Nephron (organoid): Measurements from ENCODE around the gene ACOT13.
"Not testable (repeated sequence)": the region's sequence is repeated elsewhere in the genome, so short reads cannot be mapped to it uniquely, and the experiment has no call there.

ENCODE experiments used
- H3K27ac Mint-ChIP-seq, 3 experiments: 2 replicates each; pipeline ENCODE4 v1.8.0; 2020; ENCODE audit warnings: mixed read lengths in 3 of 3, mild to moderate bottlenecking in 2 of 3, moderate library complexity in 1 of 3
- H3K27me3 Mint-ChIP-seq: 2 replicates; pipeline ENCODE4 v1.8.0; 2021; ENCODE audit warnings: low read depth, mild to moderate bottlenecking, moderate library complexity, mixed read lengths
- H3K36me3 Mint-ChIP-seq: 2 replicates; pipeline ENCODE4 v1.8.0; 2020; ENCODE audit warnings: low read depth, mixed read lengths
- H3K4me1 Mint-ChIP-seq: 2 replicates; pipeline ENCODE4 v1.8.0; 2020; ENCODE audit warnings: mixed read lengths
- H3K4me3 Mint-ChIP-seq, 3 experiments: 2 replicates each; pipeline ENCODE4 v1.8.0; 2020; ENCODE audit warnings: mild to moderate bottlenecking in 3 of 3, mixed read lengths in 3 of 3, moderate library complexity in 2 of 3
- H3K9me3 Mint-ChIP-seq: 2 replicates; pipeline ENCODE4 v1.8.0; 2020; ENCODE audit warnings: mixed read lengths
- TF ChIP-seq, protein P1 (sequence below), 3 experiments: fragments of 200-600 bp; sonication (generic); IDR thresholded peaks; one replicate each; pipeline ENCODE4 v1.5.0; 2021; ENCODE audit warnings: antibody characterized with exemption in 3 of 3; ENCODE audit not compliant: unreplicated experiment in 3 of 3

ACOT13 gene

DNA sequence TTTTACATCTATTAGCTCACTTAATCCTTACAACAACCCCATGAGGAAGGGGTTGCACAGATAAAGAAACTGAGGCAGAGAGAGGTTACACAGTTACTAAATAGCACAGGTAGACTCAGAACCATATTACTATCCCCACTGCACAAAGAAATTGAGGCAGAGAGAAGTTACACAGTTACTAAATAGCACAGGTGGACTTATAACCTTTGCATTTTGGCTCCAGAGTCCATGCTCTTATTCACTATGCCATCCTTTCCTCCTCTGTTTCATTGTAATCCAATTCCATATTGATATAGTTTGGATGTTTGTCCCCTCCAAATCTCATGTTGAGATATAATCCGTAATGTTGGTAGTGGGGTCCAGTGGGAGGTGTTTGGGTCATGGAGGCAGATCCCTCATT, 3.7 kb upstream of the ACOT13 start:
- Mint-ChIP-seq H3K4me1 (peaks cover 47% of the 10 kb centered on the region), H3K36me3 (peaks cover 52% of the 10 kb centered on the region), H3K27me3 (no peaks in the 10 kb centered on the region), H3K4me3 (peak overlapping the region in 2 of 3 experiments; percentile 10 to 45), H3K27ac (peak overlapping the region in 1 of 3 experiments; percentile 57), H3K9me3 (peaks cover 4% of the 10 kb centered on the region)
- TF ChIP-seq, protein P1, sequence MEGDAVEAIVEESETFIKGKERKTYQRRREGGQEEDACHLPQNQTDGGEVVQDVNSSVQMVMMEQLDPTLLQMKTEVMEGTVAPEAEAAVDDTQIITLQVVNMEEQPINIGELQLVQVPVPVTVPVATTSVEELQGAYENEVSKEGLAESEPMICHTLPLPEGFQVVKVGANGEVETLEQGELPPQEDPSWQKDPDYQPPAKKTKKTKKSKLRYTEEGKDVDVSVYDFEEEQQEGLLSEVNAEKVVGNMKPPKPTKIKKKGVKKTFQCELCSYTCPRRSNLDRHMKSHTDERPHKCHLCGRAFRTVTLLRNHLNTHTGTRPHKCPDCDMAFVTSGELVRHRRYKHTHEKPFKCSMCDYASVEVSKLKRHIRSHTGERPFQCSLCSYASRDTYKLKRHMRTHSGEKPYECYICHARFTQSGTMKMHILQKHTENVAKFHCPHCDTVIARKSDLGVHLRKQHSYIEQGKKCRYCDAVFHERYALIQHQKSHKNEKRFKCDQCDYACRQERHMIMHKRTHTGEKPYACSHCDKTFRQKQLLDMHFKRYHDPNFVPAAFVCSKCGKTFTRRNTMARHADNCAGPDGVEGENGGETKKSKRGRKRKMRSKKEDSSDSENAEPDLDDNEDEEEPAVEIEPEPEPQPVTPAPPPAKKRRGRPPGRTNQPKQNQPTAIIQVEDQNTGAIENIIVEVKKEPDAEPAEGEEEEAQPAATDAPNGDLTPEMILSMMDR (IDR thresholded peaks at IDR 0.05; ENCODE audit: unreplicated experiment in 3 of 3): no peak

DNA sequence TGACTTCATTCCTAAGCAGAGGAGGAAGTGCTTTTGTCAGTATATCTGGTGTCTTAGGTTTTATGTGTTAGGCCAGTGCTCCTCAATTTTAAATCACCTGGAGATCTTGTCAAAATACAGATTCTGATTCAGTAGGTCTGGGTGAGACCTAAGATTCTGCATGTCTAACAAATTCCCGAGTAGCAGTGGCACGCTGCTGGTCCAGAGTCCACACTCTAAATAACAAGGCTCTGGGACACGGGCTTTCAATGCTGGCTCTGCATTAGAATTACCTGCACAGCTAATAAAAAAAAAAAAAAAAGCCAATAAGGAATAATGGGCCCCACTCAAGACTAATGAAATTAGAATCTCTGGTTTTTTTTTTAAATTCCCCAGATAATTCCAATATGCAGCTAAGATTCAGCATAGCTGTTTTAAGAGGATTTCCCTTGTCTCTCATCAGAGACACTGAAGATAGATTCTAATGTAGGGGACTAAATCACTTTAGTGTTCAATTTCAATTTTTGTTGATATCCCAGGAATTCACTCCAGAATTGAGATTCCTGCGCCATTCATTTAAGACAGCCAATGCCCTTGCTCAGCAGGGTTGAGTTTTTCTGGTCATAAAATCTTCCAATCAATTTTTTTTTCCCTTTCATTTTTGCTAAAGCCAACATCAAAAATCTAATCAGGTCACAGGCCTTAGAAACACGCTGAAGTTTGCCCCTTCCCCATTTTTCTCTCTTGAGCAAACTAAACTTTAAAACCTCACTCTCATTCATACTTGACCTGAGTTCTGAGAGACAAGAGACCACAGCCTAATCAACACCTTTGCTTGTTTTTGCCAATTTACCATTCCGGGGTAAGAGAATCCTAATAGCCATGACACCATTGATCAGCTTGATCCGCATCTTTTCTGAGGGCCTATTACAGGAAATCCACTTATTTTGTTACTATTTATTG, 2.6 kb upstream of the ACOT13 start:
- Mint-ChIP-seq H3K9me3 (peaks cover 9% of the 10 kb centered on the region), H3K4me3 (peak overlapping the region; percentile 96 to 100 (median 99)), H3K36me3 (peaks cover 59% of the 10 kb centered on the region), H3K27me3 (no peaks in the 10 kb centered on the region), H3K27ac (peak overlapping the region in 2 of 3 experiments; percentile 29 to 98), H3K4me1 (peaks cover 47% of the 10 kb centered on the region)
- TF ChIP-seq, protein P1 (IDR thresholded peaks at IDR 0.05; ENCODE audit: unreplicated experiment in 3 of 3): no peak

DNA sequence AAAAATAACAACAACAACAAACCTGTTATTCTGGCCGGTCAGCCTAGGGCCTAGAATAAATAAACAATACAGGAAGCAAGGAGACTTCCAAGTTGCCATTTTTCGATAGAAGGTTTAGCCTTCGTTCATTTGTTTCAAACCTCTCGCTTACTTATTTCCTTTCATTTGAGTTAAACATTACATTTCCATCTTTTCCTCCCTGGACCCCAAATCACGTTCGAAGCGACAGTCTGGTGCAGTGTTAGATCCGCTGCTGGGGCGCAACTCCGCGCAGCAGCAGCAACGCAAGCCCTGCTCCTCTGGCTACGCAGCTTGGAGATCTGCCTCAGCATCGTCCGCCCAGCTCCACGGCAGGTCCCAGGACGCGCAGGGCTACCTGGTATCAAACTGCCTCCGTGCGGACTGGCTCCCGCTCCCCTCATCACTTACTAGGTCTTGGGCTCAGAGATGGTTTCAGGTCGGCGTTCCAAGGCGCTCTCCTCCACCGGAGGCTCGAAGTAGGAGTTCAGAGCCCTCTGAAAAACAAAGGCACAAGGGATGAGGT, 708 bp upstream of the ACOT13 start:
- peaks cover 69% of the 10 kb centered on the region for H3K36me3 Mint-ChIP-seq
- H3K27ac Mint-ChIP-seq: peak overlapping the region; percentile 98
- TF ChIP-seq, protein P1 (IDR thresholded peaks at IDR 0.05; ENCODE audit: unreplicated experiment in 3 of 3): no peak
- H3K4me3 Mint-ChIP-seq: peak overlapping the region; percentile 96 to 100 (median 99)
- peaks cover 25% of the 10 kb centered on the region for H3K9me3 Mint-ChIP-seq
- H3K4me1 Mint-ChIP-seq: peaks cover 47% of the 10 kb centered on the region
- no peaks in the 10 kb centered on the region for H3K27me3 Mint-ChIP-seq

DNA sequence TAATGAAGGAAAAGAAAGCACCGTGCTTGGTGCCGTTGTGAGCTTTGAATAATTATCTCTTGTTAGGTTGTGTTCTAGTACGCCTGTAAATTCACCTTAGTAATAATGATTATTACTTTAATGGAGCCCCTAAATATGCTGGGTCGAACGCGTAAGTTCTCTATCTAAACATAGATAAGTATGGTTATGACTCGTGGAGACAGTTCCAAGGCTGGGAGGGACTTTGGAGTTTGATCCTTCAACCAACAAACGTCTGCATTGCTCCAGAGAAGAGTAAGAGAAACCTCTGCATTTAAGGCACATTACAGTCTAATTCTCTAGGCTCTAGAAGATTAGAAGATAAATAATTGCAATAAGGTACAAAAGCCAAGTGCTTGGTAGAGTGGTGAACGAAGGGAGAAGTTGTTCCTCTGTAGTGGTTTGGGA, 514 bp downstream of the ACOT13 start:
- H3K27me3 Mint-ChIP-seq: no peaks in the 10 kb centered on the region
- H3K36me3 Mint-ChIP-seq: peaks cover 63% of the 10 kb centered on the region
- peaks cover 40% of the 10 kb centered on the region for H3K4me1 Mint-ChIP-seq
- peak overlapping the region; percentile 96 to 100 (median 99) for H3K4me3 Mint-ChIP-seq
- peaks cover 31% of the 10 kb centered on the region for H3K9me3 Mint-ChIP-seq
- peak overlapping the region; percentile 98 for H3K27ac Mint-ChIP-seq
- TF ChIP-seq, protein P1 (IDR thresholded peaks at IDR 0.05; ENCODE audit: unreplicated experiment in 3 of 3): no peak

DNA sequence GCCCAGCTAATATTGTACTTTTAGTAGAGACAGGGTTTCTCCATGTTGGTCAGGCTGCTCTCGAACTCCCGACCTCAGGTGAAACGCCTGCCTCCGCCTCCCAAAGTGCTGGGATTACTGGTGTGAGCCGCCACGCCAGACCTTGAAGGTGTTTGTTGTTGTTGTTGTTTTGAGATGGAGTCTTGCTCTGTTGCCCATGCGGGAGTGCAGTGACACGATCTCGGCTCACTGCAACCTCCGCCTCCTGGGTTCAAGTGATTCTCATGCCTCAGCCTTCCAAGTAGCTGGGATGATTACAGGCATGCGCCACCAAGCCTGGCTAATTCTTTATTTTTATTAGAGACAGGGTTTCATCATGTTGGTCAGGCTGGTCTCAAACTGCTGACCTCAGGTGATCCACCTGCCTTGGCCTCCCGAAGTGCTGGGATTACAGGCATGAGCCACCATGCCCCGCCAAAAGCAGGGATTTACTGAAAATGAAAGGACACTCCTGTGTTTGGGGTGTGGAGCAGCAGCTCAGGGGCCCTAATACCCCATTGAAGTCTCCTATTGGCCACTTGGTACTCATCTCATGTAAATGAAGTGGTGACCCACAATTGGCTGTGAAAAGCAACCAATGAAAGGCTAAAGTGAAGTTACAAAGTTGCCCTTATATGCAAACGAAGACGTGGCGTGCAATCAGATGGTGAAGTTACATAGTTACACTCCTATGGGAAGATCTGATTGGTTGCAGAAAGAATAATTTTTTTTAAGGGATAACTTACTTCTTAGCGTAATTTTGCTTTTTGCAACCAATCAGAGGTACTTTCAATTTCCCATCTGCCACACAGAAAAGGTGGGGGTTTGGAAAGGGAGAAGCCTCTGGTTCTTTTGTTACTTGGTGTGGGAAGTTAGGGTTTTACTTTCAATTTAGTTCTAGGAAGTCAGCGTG, 1.5 kb downstream of the ACOT13 start:
- H3K4me1 Mint-ChIP-seq: peaks cover 39% of the 10 kb centered on the region
- peaks cover 62% of the 10 kb centered on the region for H3K36me3 Mint-ChIP-seq
- H3K4me3 Mint-ChIP-seq: peak overlapping the region; percentile 96 to 100 (median 99)
- not testable (repeated sequence) for H3K27me3 Mint-ChIP-seq, H3K27ac Mint-ChIP-seq
- peaks cover 37% of the 10 kb centered on the region for H3K9me3 Mint-ChIP-seq

DNA sequence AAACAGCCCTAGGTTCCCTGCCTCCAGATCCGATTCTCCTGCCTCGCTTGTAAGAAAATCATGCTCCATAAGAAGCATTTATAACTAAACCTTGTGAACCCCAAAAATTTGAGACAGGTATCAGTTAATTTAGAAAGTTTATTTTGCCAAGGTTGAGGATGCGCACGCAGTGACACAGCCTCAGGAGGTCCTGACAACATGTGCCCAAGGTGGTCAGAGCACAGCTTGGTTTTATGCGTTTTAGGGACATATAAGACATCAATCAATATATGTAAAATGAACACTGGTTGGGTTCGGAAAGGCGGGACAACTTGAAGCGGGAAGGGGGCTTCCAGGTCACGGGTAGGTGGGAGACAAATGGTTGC, 2.1 kb downstream of the ACOT13 start:
- peaks cover 33% of the 10 kb centered on the region for H3K4me1 Mint-ChIP-seq
- no peaks in the 10 kb centered on the region for H3K27me3 Mint-ChIP-seq
- H3K27ac Mint-ChIP-seq: no peak overlapping the region
- peaks cover 62% of the 10 kb centered on the region for H3K36me3 Mint-ChIP-seq
- peaks cover 44% of the 10 kb centered on the region for H3K9me3 Mint-ChIP-seq
- H3K4me3 Mint-ChIP-seq: peak overlapping the region; percentile 11 to 66 (median 59)
- TF ChIP-seq, protein P1 (IDR thresholded peaks at IDR 0.05; ENCODE audit: unreplicated experiment in 3 of 3): no peak

DNA sequence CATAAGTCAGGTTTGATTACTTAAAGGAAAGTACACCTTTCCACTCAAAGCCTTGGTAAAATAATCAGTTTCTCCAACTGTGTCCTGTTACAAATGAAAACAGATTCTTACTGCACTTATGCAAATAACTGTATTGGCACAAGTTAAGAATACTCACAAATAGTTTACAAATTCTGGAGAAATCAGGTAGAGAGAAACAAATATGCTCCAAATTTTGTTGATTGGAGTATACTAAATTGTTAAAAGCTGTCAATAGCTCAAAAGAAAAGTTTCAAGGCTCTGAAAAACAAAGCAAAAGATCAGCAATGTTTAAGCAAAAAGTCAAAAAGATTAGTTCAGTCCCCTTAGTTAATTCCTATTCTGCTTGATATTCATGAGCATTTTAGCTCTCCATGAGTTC, 3.6 kb downstream of the ACOT13 start:
- not testable (repeated sequence) for H3K27ac Mint-ChIP-seq, H3K27me3 Mint-ChIP-seq, H3K4me3 Mint-ChIP-seq
- peaks cover 49% of the 10 kb centered on the region for H3K9me3 Mint-ChIP-seq
- H3K36me3 Mint-ChIP-seq: peaks cover 64% of the 10 kb centered on the region
- H3K4me1 Mint-ChIP-seq: peaks cover 21% of the 10 kb centered on the region

DNA sequence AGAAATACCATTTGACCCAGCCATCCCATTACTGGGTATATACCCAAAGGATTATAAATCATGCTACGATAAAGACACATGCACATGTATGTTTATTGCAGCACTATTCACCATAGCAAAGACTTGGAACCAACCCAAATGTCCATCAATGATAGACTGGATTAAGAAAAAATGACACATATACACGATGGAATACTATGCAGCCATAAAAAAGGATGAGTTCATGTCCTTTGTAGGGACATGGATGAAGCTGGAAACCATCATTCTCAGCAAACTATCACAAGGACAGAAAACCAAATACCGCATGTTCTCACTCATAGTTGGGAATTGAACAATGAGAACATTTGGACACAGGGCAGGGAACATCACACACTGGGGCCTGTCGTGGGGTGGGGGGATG, 4.2 kb downstream of the ACOT13 start:
- H3K9me3 Mint-ChIP-seq: peaks cover 49% of the 10 kb centered on the region
- H3K4me1 Mint-ChIP-seq: peaks cover 15% of the 10 kb centered on the region
- not testable (repeated sequence) for H3K4me3 Mint-ChIP-seq, H3K27me3 Mint-ChIP-seq, H3K27ac Mint-ChIP-seq
- peaks cover 66% of the 10 kb centered on the region for H3K36me3 Mint-ChIP-seq
